IPS-NIHi11 (cell line): ENCODE measurements around the gene LRRFIP1.
A peak's percentile ranks its signal among the peaks of the same experiment; 100 is the strongest.

Source experiments
- DNase-seq: peaks from one replicate; pipeline ENCODE4 v3.0.0; 2012; ENCODE audit warnings: mixed read lengths, low spot score

The LRRFIP1 gene

DNA sequence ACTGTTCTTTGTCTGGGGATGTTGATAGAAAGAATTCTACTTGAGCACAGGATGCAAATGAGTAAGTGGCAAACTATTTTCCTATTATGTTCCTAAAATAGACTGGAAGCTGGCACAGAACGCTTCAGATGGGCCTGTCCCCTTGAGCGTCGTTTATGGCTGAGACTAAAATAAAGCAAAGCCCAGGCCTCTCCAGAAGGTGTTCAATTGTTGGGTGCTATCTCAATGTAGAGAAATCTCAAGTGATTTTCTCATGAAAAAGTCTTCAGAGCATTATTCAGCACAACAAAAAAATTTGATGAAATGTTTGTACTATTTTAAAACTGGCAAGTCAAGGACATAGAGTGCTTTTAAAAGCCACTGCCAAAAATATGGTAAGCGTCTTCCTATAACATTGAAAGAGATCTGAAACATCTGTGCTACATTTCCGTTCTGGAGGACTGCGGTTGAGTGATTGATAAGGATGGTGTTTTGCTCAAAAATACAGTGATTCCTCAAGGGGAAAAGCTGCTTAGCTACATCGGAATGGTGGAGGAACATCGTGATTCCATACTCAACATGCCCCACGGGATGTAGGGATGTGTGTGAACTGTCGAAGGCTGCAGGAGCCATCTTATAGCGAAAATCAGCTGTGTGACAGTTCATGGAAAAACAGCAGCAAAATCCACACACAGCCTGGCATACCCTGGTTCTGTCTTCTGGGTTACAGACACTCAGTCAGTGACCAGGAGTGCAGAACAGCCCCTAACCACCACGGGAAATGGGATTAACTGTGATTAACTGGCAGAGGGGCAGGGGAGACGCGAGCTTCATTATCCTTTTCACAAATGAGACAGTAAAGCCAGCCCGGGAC is 10.4 kb upstream of the LRRFIP1 start:
- DNase-seq = no peak

DNA sequence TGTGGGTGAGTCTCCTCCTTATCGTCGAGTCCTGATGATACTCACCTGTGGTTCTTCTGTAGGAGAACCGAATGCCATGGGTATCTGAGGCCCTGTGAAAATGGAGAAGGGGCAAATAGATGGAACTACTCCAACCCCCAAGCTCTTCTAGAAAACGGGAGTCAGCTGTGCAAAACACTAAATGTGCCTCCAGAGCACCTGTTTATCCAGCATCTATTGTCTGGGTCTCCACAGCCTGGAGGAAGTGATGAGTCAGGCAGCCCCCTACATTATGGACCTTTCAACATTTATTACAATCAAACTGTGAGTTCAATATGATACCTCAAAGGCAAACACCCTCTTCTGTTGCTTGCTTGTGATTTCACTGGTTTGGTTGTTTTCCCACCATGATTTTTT is 9.8 kb upstream of the LRRFIP1 start:
- no peak for DNase-seq

DNA sequence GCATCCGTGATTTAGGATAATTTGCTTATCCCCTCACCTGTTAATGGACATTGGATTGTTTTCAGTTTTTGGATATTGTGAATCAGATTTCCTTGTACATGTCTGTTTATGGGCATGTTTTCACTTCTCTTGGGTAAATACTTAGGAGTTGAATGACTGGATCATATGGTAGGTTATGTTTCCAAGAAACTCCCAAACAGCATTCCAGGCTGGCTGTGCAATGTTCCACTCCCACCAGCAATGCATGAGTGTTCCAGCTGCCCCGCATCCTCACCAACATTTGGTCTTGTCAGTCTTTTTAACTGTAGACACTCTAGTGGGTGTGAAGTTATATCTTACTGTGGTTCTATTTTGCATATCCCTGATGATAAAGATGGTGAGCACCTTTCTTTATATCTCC is 8.9 kb upstream of the LRRFIP1 start:
- DNase-seq = no peak

DNA sequence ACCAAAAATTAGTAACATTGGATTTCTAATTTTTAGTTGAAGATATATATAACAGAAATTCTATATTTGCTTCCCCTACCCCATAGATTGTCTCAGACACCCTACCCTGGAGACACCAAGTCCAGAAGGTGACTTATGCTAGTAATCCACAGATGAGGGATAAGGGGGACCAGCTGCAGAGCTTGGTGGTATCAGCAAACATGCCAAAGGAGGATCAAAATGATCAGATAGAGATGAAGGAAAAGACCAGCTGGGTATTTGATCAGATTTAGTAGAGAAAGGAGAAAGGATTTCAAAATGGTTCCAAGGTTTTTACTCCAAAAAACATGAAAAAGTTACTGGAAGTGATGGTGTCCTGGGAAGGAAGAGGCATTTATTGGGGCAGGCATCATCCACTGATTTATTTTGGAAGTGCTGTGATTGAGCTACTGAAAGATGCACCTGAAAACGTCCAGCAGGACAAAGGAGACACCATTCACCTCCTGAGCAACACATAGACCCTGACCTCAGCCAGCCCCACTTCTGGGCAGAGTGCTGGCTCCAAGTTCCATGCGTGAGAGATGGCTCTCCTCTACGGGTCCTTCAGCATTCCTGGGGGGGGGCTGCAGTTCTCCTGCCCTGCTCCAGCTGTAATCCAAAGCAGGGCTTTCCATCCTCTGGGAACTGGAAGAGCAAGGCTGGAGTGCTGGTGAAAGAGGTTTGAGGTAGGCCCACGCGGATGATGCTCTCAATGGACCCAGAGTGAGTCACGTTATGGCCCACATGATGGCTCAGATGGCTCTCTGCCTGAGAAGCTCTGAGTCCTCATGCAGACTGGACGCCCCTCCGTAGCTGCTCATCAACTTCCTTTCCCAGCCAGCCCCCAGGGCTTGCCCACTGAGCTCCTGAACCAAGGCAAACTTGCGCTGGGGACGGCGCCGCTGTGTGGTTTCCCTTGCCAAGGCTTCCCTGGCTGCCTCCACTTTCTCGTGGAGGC is 3.7 kb upstream of the LRRFIP1 start:
- no peak for DNase-seq

DNA sequence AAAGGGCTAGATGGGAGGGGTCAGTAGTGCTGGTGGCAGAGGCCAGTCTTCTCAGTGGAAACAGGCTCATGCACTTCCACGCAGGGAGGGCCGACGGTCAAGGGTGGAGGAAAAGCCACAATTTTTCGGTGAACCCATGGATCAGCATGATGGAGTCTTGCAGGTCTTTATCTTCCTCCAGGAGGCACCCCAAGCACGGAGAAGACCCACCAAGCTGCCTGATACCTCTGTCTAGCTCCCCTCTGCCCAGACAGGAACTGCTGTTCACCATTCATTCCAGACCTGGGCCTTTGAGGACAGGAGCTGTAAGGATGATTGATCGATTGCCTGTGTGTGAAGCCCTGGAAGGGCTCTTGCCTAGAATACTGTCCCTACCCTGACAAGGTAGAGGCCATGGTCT is 2.8 kb upstream of the LRRFIP1 start:
- no peak for DNase-seq

DNA sequence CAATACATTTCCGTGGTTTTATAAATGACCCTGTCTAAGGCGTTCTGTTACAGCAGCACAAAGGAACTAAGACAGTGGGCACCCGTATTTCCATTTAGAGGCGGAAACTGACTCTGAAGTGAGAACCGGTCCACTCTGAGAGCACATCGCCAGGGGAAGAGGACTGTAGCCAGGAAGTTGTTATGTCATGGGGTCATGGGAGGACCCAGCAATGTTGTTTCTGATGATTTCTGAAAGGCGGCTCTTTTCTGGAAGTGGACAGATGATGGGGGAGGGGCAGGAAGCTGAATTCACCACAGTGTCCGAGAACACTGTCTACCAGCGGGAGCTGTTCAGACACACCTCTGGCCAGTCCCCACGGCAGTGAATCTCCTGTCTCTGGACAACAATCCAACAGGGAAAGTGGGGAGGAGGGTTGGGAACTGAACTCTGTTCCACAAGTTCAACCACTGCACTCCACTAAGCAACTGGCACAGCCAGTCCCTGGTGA is 2.1 kb upstream of the LRRFIP1 start:
- no peak for DNase-seq

DNA sequence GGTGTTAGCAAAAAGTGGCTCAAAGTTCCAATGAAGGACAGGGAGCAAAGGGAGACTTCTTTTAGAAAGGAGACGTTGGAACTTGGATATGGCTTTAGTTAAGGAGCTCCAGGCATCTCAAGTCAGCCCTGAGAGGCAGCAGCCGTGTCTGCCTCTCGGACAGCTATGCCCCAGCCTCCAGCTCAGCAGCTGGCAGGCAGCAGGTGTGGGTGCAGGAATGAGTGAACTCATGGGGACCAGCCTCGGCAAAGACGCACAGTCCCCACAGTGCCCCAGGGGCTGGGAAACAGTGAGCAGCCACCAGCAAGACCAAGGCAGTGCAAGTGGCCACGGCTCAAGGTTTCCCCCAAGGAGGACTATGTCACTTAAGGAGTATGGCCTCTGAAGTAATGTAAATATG is 1.6 kb upstream of the LRRFIP1 start:
- DNase-seq = no peak

DNA sequence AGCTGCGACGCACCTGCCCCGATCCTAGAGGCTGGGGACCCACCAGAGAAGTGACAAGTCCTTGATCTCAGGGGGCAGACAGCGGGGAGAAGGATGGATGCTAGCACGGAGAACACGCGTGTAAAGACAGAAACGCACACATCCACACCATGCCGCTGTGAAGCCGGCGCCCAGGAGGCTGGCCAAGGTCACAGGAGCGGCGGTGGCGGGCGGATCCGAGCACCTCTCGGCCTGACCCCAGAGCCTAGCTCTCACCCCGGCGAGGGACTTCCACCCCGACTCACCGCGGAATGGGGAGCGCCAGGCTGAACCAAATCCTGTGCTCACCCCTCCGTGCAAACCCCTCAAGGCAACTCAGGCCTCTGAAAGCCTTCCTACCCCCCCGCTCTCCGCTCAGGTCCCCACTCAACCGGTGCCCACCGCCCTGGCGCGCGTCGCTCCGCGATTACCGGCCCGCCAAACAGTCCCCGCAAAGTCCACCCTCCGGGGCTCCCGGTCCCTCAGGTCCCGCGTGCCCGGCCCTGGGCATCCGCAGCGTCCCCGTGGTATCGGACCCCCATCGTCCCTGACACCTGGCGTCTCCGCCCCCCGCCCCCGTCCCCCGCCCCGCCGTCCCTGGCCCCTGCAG is 460 bp upstream of the LRRFIP1 start:
- peak; percentile 68 for DNase-seq

DNA sequence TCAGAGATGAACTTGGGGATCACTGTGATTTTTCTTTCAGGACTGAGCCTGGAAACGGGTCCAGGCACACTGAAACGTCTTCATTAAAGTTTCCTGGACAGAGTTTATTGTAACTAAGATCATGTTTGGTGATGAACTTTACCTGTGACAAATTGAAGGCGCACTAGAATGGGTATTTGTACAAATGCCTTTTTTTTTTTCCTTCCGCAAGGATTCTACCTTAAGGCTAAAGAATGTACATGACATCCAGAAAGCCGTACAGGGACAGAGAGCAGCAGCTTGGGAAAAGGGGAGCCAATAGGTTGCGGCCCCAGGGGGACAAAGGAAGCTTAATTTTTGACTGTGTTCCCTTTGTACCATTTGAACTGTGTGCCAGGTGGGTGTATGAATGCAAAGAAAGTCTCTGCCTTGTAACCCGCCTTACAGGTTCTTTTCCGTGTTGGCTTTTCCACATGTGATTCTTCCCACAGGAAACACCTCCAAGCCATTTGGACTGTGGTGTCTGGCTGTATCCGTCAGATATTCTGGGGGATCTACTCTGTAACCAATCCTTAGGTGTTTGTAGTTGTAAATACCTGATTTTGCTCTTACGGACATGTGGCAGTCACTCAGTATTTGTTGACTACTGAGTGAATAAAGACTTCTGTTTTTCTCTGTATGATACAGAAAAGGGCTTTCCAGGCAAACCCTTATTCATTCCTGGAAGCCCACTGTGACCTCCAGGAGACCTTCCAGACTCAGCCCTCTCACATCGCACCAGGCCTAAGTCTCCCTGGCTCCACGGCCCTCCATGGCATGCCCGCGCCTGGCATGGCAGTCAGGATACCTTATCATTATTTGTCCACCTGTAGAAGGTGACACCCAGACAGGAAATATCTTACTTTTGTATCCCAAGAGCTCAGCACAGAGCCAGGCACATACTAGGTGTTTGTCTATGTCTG is 1.1 kb downstream of the LRRFIP1 start:
- DNase-seq = no peak

DNA sequence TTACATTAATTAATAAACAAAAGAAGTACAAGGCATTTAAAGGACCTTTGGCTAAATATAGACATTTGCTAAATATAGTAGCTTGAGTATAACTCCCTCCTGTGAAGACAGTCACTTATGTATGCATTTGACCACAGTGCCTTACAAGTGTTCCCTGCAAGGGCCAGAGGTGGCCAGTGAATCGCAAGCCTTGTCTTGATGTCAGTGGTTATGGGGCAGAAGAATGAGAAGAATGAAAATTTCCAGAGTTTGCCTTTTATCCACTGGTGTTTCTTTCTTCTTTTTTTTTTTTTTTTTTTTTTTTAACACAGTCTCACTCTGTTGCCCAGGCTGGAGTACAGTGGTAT is 1.8 kb downstream of the LRRFIP1 start:
- no peak for DNase-seq

DNA sequence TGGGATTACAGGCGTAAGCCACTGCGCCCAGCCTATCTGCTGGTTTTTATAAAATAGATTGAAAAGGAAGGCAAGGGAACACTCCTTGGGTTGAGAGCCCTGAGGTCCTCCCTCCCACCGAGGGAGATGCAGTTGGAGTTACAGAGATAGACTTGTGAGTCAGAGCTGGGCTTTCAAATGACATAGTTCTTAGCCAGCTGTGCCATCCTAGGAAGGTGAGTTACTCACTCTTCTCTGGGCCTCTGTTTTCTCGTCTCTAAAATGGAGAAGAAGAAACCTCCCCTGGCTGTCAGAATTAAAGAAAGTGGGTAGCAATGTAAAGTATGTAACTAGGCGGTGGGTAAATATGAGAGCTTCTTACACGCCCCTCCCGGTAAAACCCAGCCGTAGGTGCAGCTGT is 2.4 kb downstream of the LRRFIP1 start:
- no peak for DNase-seq

DNA sequence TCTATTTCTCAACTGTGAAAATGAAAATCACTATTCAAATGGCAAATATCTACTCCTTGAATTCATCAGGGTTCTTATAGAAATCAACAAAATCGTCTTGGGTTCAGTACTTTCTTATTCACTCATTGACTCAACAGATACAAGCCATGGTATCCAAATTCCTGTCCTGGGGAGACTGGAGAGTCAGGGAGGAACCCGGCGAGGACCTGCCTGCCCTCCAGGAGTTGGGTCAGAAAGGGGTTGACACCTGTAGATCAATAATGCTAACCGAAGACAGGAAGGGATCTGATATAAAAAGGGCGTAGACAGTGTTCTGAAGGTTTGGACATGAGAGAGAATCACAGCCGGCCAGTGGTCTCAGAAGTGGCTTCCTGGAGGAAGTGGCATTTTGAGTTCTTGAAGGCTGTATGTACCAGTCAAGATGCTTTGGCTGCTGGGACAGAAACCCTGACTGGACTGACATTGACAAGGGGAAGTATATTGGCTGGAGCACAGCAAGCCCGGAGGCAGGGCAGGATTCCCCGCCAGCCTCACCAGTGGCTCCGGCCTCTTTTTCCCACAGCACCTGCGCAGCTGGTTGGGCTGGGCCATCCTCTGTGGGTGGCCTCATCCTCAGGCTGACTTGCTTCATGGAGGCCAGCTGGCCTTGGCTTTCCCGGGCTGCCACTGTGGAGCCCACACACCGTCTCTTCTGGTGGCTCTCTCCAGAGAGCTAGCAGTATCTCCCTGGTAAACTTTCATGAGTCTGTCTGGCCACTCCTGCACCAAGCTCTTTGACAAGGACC is 3.0 kb downstream of the LRRFIP1 start:
- DNase-seq = no peak

DNA sequence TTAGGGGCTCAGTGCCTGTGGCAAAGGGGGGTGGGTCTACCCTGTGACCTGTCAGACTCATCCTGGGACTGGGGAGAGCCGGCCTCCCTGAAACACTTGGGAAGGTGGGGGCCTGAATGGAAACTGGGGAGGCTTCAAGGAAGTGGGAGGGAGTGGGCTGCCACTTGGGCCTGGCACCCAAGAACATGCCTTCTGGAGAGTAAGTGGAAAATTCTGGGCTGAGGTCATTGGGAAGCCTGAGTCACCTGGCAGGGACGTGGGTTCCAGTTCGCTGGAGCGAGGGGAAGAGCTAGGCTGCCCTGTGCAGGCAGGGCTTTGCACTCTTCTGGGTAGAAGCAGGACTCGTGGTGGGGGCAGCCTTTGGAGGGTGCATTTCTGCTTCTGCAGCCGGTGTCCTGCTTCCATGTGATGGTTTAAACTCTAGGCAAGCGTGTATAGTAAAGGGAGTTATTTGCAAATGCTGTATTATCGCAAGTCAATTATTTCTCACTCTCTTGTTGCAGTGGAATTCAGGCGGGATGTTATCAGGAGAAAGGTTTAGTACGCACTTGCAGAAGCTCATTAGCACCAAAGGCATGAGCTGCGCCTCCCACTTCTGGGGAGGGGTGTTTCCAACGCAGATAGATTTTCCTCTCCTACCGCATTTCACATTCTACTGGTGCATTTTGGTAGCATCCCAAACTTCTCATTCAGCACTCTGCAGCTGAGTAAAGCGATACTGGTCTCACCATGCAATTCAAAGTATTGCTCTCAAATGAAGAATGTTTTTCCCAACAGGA is 3.8 kb downstream of the LRRFIP1 start:
- peak; percentile 35 for DNase-seq

DNA sequence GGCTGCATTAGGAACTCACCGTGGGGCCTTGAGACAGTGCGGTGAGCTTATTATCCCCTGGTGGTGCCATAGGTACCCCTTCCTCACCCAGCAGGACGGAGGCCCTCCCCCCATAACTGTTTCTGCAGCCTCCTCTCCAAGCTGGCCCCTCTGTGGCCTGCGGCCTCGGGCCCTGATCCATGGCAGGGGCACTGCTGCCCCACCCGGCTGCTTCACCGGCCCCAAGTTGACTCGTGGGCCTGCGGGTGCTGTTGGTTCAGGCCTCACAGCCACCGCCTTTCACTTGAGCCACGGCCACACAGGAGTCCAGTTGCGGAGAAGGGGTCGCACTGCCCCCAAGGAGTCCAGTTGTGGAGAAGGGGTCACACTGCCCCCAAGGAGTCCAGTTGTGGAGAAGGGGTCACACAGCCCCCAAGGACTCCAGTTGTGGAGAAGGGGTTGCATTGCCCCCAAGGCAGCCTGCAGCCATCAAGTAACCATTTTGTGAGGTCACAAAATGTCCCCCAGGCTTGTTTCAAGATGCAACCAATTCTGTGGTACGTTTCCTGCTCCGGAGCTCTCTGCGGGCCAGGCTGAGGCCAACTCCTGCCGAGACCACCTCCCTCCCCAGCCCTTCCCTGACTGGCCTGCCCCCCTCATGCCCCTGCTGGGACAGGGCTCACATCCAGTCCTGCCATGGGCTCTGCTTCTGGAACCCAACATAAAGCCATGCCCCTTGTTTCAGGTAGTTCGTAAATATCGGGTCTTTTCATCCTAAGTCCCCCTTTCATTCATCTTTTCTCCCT is 4.6 kb downstream of the LRRFIP1 start:
- no peak for DNase-seq

DNA sequence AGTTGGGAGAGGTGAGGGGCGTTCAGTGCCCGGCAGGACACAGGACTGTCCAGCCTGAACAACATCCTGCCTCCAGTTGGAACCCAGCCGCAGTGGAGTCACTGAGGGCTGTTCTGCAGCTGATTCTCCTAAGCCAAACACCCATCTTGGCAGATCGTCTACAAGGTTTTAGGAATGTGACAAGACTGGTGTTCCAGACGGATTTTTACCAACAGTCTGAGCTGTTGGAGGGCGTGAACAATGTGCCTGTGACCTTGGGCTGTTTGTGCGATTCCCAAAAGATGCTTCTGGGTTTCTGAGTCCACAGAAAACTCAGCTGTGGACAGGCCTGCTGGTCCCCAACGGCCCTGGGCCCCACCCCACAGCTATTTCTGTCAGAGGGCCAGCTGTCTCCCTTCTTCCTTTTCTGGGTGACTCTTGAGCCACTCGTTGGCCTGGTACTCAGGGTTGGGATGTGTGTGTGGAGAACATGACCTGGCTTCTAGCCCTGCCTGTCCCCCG is 5.7 kb downstream of the LRRFIP1 start:
- DNase-seq = no peak

DNA sequence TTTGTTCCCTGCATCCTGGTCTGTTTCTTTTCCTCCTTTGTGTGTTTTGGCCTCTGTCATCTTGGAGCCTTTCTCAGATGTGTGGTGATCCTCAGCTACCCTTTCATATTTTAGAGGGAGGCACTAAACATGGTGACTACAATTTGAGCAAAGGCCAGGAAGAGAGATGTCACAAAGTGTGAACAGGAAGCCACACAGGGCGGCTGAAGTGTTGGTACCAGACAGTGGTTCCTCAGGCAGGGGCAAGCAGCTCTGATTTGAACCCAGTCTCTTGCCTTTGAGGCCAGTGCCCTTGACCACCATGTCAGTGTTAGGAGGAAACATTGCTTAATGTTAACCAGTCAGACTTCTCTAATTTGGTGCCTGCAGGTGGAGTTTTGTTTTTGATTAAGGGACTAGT is 9.2 kb downstream of the LRRFIP1 start:
- DNase-seq = no peak

DNA sequence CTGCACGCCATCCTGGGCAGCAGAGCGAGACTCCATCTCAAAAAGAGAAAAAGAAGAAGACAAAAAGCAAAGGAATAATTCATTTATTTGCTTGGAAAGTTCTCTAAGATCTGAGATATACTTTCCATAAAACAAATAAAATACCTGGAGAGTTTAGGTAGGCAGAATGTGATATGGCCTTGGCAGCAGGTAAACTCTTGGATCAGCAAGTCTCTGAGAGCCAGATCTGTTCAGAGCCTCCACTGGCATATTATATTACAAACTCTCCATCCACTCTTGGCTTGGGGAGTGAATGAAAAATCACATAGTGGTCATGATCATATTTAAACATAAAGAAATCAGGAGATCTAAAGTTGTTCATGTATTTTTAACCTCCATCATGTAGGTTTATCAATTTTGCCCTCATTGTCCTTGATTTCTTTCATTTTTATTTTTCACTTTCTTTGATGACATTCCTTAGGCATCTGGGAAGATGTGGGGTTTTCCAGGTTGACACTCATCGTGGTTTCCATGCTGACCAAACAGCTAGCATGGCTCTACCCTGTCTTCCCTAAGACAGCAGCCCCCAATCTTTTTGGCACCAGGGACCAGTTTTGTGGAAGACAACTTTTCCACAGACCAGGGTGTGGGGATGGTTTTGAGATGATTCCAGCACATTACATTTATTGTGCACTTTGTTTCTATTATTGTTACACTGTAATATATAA is 10.2 kb downstream of the LRRFIP1 start:
- DNase-seq = no peak

DNA sequence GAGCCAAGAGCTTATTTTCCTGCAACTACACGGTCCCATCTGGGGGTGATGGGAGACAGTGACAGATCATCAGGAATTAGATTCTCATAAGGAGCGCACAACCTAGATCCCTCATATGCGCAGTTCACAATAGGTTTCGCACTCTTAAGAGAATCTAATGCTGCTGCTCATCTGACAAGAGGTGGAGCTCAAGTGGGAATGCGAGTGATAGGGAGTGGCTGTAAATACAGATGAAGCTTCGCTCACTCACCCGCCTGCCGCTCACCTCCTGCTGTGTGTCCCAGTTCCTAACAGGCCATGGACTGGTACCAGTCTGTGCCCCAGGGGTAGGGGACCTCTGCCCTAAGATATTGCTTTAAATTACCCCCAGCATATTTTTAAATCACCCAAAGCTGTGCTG is 10.8 kb downstream of the LRRFIP1 start:
- no peak for DNase-seq
